IMR-90 (cell line): ENCODE measurements around the gene ZNF622. TPM values are rescaled to one million over a fixed set of nuclear protein-coding genes. Genes with fewer than 3 reads are reported as not detected.

Experiments used
- ATAC-seq: fragments of 200-7000 bp; cut with Tn5 transposase; 2 replicates; pipeline ENCODE4 v1.9.1; 2020; ENCODE audit warnings: low read depth, mild to moderate bottlenecking, moderate library complexity
- BruUV-seq: library from RNA; stranded (reverse); fragments of 400-500 nt; replicated peaks from 2 replicates; lab custom pipeline; 2021; lab: Mats Ljungman, UMichigan
- CTCF ChIA-PET: fragments of 300-600 bp; formaldehyde crosslinking; extraction: SDS; loops from one replicate; lab custom pipeline; 2021; ENCODE audit warnings: antibody characterized with exemption; lab: Yijun Ruan, JAX
- POLR2A ChIA-PET: fragments of 300-600 bp; sonication (Branson Sonifier 250); formaldehyde crosslinking; loops from one replicate; lab custom pipeline; 2022; ENCODE audit warnings: antibody characterized with exemption; ENCODE audit not compliant: unreplicated experiment; lab: Charles Lee
- DNase-seq: peaks from one replicate; pipeline ENCODE4 v3.0.0; 2013
- H2AFZ ChIP-seq: replicated peaks from 2 replicates; pipeline ENCODE3; 2013; ENCODE audit warnings: low read length, mild to moderate bottlenecking; ENCODE audit not compliant: poor library complexity
- H2AK5ac ChIP-seq: 2 replicates; pipeline ENCODE4 v1.6.1; 2013; ENCODE audit warnings: low read depth, low read length, inconsistent platforms
- H2AK9ac ChIP-seq: replicated peaks from 2 replicates; pipeline ENCODE3; 2013; ENCODE audit warnings: mild to moderate bottlenecking, low read depth, low read length, moderate library complexity; ENCODE audit not compliant: poor library complexity
- H2BK120ac ChIP-seq: 2 replicates; pipeline ENCODE4 v1.6.1; 2013; ENCODE audit warnings: low read depth, low read length, inconsistent platforms
- H2BK15ac ChIP-seq: 3 replicates; pipeline ENCODE4 v1.6.1; 2013; ENCODE audit warnings: low read depth, low read length, inconsistent platforms
- H2BK20ac ChIP-seq: 2 replicates; pipeline ENCODE4 v1.6.1; 2013; ENCODE audit warnings: low read depth, mild to moderate bottlenecking, inconsistent platforms, low read length, moderate library complexity
- H2BK5ac ChIP-seq: 2 replicates; pipeline ENCODE4 v1.6.1; 2013; ENCODE audit warnings: mild to moderate bottlenecking, low read depth, low read length, inconsistent platforms; ENCODE audit not compliant: poor library complexity, severe bottlenecking
- H3K14ac ChIP-seq: replicated peaks from 2 replicates; pipeline ENCODE4 v1.6.1; 2013; ENCODE audit warnings: low read depth, low read length, inconsistent platforms
- H3K18ac ChIP-seq: 2 replicates; pipeline ENCODE4 v1.6.1; 2013; ENCODE audit warnings: low read depth, low read length, control low read depth
- H3K23ac ChIP-seq: 2 replicates; pipeline ENCODE4 v1.6.1; 2013; ENCODE audit warnings: low read depth, low read length, inconsistent platforms
- H3K27ac ChIP-seq: 2 replicates; pipeline ENCODE4 v1.5.1; 2013; ENCODE audit warnings: mild to moderate bottlenecking, control low read depth, low read length; ENCODE audit not compliant: insufficient read depth
- H3K27me3 ChIP-seq: 2 replicates; pipeline ENCODE4 v1.6.1; 2013; ENCODE audit warnings: low read length; ENCODE audit not compliant: control insufficient read depth, insufficient read depth
- H3K36me3 ChIP-seq: 2 replicates; pipeline ENCODE4 v1.6.1; 2013; ENCODE audit warnings: low read length, mixed read lengths; ENCODE audit not compliant: control insufficient read depth, insufficient read depth
- H3K4ac ChIP-seq: 2 replicates; pipeline ENCODE4 v1.6.1; 2013; ENCODE audit warnings: low read depth, low read length, inconsistent platforms
- H3K4me1 ChIP-seq: 2 replicates; pipeline ENCODE4 v1.6.1; 2013; ENCODE audit warnings: low read length, mixed read lengths; ENCODE audit not compliant: control insufficient read depth, insufficient read depth
- H3K4me2 ChIP-seq: 2 replicates; pipeline ENCODE4 v1.6.1; 2013; ENCODE audit warnings: low read depth, mild to moderate bottlenecking, control low read depth, low read length, moderate library complexity
- H3K4me3 ChIP-seq: 2 replicates; pipeline ENCODE4 v1.5.1; 2013; ENCODE audit warnings: low read depth, mild to moderate bottlenecking, control low read depth, low read length, moderate library complexity; ENCODE audit not compliant: insufficient read depth
- H3K56ac ChIP-seq: 2 replicates; pipeline ENCODE4 v1.6.1; 2013; ENCODE audit warnings: low read length, inconsistent platforms; ENCODE audit not compliant: insufficient read depth; ENCODE audit errors: extremely low read depth
- H3K79me1 ChIP-seq, 2 experiments: 2 replicates each; pipeline ENCODE4 v1.6.1; 2013; ENCODE audit warnings: low read length in 2 of 2, inconsistent platforms in 1 of 2, low read depth in 1 of 2
- H3K9ac ChIP-seq: 2 replicates; pipeline ENCODE4 v1.6.1; 2013; ENCODE audit warnings: low read depth, low read length, control low read depth
- H3K9me1 ChIP-seq: 2 replicates; pipeline ENCODE4 v1.6.1; 2013; ENCODE audit warnings: low read length, inconsistent platforms; ENCODE audit not compliant: insufficient read depth
- H3K9me3 ChIP-seq: 2 replicates; pipeline ENCODE4 v1.6.1; 2013; ENCODE audit warnings: low read length; ENCODE audit not compliant: control insufficient read depth, insufficient read depth
- H4K20me1 ChIP-seq: 2 replicates; pipeline ENCODE4 v1.6.1; 2013; ENCODE audit warnings: low read length, inconsistent platforms; ENCODE audit not compliant: insufficient read depth
- H4K5ac ChIP-seq: 2 replicates; pipeline ENCODE4 v1.6.1; 2013; ENCODE audit warnings: mild to moderate bottlenecking, low read depth, low read length, control low read depth
- H4K8ac ChIP-seq, 2 experiments: 2 replicates each; pipeline ENCODE4 v1.6.1; 2013; ENCODE audit warnings: low read depth in 2 of 2, low read length in 2 of 2, control low read depth in 1 of 2, inconsistent platforms in 1 of 2
- H4K91ac ChIP-seq: 2 replicates; pipeline ENCODE4 v1.6.1; 2013; ENCODE audit warnings: low read depth, low read length, inconsistent platforms; ENCODE audit not compliant: insufficient read depth
- CEBPB ChIP-seq: IDR thresholded peaks from 2 replicates; pipeline ENCODE4 v1.6.1; 2012; ENCODE audit warnings: low read depth, low read length, improper control_type of control experiment
- CHD1 ChIP-seq: IDR thresholded peaks from 2 replicates; pipeline ENCODE4 v1.6.1; 2012; ENCODE audit warnings: low read depth, low read length, improper control_type of control experiment
- FOS ChIP-seq: fragments of 150-350 bp; IDR thresholded peaks from 2 replicates; pipeline ENCODE4 v1.6.1; 2016; ENCODE audit warnings: low read depth, low read length
- MAZ ChIP-seq: IDR thresholded peaks from 2 replicates; pipeline ENCODE4 v1.6.1; 2012; ENCODE audit warnings: low read depth, mild to moderate bottlenecking, low read length, improper control_type of control experiment, moderate library complexity, borderline replicate concordance
- NFE2L2 ChIP-seq: fragments of 150-350 bp; IDR thresholded peaks from 2 replicates; pipeline ENCODE4 v1.6.1; 2016; ENCODE audit warnings: low read depth, mild to moderate bottlenecking, low read length
- POLR2A ChIP-seq: IDR thresholded peaks from 2 replicates; pipeline ENCODE4 v1.6.1; 2012; ENCODE audit warnings: mild to moderate bottlenecking, low read depth, low read length
- RAD21 ChIP-seq: IDR thresholded peaks from 2 replicates; pipeline ENCODE4 v1.6.1; 2012; ENCODE audit warnings: low read length, improper control_type of control experiment
- RCOR1 ChIP-seq: IDR thresholded peaks from 2 replicates; pipeline ENCODE4 v1.6.1; 2012; ENCODE audit warnings: mild to moderate bottlenecking, low read length, improper control_type of control experiment; ENCODE audit not compliant: insufficient replicate concordance
- RFX5 ChIP-seq: IDR thresholded peaks from 2 replicates; pipeline ENCODE4 v1.8.0; 2012; ENCODE audit warnings: low read depth, mild to moderate bottlenecking, low read length, moderate library complexity
- SMC3 ChIP-seq: fragments of 150-350 bp; IDR thresholded peaks from 2 replicates; pipeline ENCODE4 v1.6.1; 2016; ENCODE audit warnings: low read depth, mild to moderate bottlenecking, antibody characterized with exemption, low read length, moderate library complexity
- WGBS, 2 experiments: methylation state at CpG; one replicate each; pipeline versions ENCODE4 v1.1.5 to v1.1.7; 2013; ENCODE audit warnings: missing lambda C conversion rate in 2 of 2; ENCODE audit not compliant: insufficient read length in 1 of 2; ENCODE audit errors: extremely low coverage in 2 of 2; 5-methylcytosine and 5-hydroxymethylcytosine counted together
- dilution Hi-C: fragments of 300-500 bp; cut with HindIII; formaldehyde crosslinking; loops from one replicate; pipeline ENCODE4 v1.14.3; 2018; ENCODE audit warnings: low sequenced_read_pairs; ENCODE audit not compliant: unreplicated experiment
- in situ Hi-C: fragments of 300-500 bp; cut with MboI; formaldehyde crosslinking; loops from 3 replicates; pipeline ENCODE4 v1.14.3; 2019; ENCODE audit warnings: low sequenced_read_pairs, inconsistent platforms, mixed read lengths
- intact Hi-C: fragments of 100-400 bp; cut with micrococcal nuclease; formaldehyde crosslinking; loops from 2 replicates; pipeline ENCODE4 v1.10.0; 2022
- polyA plus RNA-seq, 3 experiments: library from polyadenylated mRNA; depleted of rRNA; stranded (reverse); fragments of >200 nt; gene quantifications; 2 replicates each; pipeline ENCODE4 v1.2.3, GENCODE V29; 2012; ENCODE audit warnings: low replicate concordance in 1 of 3
- total RNA-seq: library from RNA; depleted of rRNA; stranded (reverse); fragments of >200 nt; gene quantifications from 2 replicates; pipeline ENCODE4 v1.2.3, GENCODE V29; 2012

Gene ZNF622
- total and polyA plus RNA-seq, 2 of the 4 experiments (the other 2 are of a cell fraction) = 19.5 to 49.3 TPM

- CTCF ChIA-PET = no interaction called here
- peak; percentile 20 for DNase-seq
- no peaks in the 10 kb centered on the region; the same call in 1 of the 2 replicates for H3K27me3 ChIP-seq
- no peak overlapping the region for H4K8ac ChIP-seq
- H3K14ac ChIP-seq = no peak overlapping the region
- no peak overlapping the region for H3K4me2 ChIP-seq
- in situ Hi-C loops = no loop called here
- H3K9me1 ChIP-seq = no peaks in the 10 kb centered on the region
- H2BK20ac ChIP-seq = no peak overlapping the region
- WGBS, 2 experiments = 80% methylated on average over 1 of the region's 9 CpGs; no CpG with 5 or more reads in 1 of the 2 experiments
- no peak overlapping the region for H3K9ac ChIP-seq
- H3K23ac ChIP-seq = no peak overlapping the region
- no TSS peak for BruUV-seq
- no peaks in the 10 kb centered on the region for H3K9me3 ChIP-seq
- POLR2A ChIA-PET = no interaction called here
- H2AFZ ChIP-seq = no peak overlapping the region
- H2BK5ac ChIP-seq = no peak overlapping the region
- H2AK9ac ChIP-seq = no peak overlapping the region
- H3K18ac ChIP-seq = no peak overlapping the region
- H2BK120ac ChIP-seq = no peak overlapping the region
- no peaks in the 10 kb centered on the region for H3K4me1 ChIP-seq
- no peak overlapping the region for H2AK5ac ChIP-seq
- H4K20me1 ChIP-seq = no peaks in the 10 kb centered on the region
- no peaks in the 10 kb centered on the region for H3K79me1 ChIP-seq
- H4K5ac ChIP-seq = no peak overlapping the region
- H2BK15ac ChIP-seq = no peak overlapping the region
- H3K36me3 ChIP-seq = no peaks in the 10 kb centered on the region
- no peak overlapping the region for H3K4me3 ChIP-seq
- intact Hi-C loops = no loop called here
- ATAC-seq = no peak
- H3K4ac ChIP-seq = no peak overlapping the region
- H4K91ac ChIP-seq = no peak overlapping the region
- TF ChIP-seq RFX5 (no peak), NFE2L2 (no peak), RCOR1 (no peak), CEBPB (no peak), RAD21 (no peak), FOS (no peak), SMC3 (no peak), MAZ (no peak), POLR2A (no peak), CHD1 (no peak)
- no peak overlapping the region for H3K27ac ChIP-seq
- dilution Hi-C loops = no loop called here
- no peak overlapping the region for H3K56ac ChIP-seq
These were observed 54.4 kb downstream of the ZNF622 start for GRCh38 chr5:16411235-16411634.
